Keratinocyte (primary cell): Measurements from ENCODE around the gene ZCCHC24.

ENCODE experiments used
- EZH2 ChIP-seq: IDR thresholded peaks from one replicate; pipeline ENCODE4 v1.6.1; 2012; ENCODE audit warnings: inconsistent platforms, mild to moderate bottlenecking, low read length, moderate library complexity
- TF ChIP-seq, protein P1 (sequence below), 3 experiments: IDR thresholded peaks in 1 of 3; conservative IDR thresholded peaks in 1 of 3; optimal IDR thresholded peaks in 1 of 3; 2 replicates in 2 of 3; 3 replicates in 1 of 3; pipeline versions ENCODE3 to v1.5.1; 2011; ENCODE audit warnings: low read length in 3 of 3, mild to moderate bottlenecking in 3 of 3, moderate library complexity in 2 of 3, control low read depth in 1 of 3, inconsistent platforms in 1 of 3; ENCODE audit not compliant: insufficient read depth in 2 of 3; ENCODE audit errors: extremely low read depth in 1 of 3

DNA sequence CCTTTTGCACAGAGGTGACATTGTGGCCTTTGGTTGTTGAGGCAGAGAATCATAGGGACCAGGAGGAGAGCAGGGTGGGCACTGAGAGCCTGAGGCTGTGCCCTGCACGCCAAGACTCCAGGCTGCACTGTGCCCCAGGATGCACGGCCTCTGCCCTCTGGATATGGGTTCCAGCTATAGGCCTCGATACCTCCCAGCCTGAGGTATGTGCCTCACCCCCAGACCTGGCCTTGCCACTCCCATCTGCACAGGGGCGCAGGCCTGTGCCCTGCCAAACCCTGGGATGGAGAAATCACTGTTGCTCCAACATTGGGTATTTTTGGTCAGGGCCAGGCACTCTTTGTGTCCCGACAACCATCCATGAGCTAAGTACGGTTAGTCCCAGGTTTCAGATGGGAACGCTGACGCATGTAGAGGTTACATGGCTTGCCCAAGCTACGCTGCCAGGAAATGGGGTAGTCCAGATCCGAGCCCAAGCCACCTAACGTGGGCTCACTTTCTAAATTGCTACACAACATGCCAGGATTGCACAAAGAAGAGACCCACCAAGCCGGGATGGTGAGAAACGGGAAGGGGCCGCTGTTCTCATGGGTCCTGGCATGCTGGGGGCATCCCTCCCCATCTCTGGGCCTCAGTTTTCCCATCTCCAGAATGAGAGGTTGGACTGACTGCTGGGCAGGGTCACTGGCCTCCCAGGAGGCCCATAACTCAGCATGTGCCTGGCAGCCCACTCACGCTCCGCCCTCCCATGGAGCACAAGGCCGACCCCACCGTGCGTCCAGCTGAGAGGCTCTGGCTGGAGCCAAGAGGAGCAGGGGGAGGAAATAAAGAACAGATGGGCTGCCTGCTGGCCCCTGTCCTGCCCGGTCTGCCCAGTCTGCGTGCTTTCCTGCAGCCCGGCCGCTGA is 44.2 kb downstream of the ZCCHC24 start:
- TF ChIP-seq, protein P1, sequence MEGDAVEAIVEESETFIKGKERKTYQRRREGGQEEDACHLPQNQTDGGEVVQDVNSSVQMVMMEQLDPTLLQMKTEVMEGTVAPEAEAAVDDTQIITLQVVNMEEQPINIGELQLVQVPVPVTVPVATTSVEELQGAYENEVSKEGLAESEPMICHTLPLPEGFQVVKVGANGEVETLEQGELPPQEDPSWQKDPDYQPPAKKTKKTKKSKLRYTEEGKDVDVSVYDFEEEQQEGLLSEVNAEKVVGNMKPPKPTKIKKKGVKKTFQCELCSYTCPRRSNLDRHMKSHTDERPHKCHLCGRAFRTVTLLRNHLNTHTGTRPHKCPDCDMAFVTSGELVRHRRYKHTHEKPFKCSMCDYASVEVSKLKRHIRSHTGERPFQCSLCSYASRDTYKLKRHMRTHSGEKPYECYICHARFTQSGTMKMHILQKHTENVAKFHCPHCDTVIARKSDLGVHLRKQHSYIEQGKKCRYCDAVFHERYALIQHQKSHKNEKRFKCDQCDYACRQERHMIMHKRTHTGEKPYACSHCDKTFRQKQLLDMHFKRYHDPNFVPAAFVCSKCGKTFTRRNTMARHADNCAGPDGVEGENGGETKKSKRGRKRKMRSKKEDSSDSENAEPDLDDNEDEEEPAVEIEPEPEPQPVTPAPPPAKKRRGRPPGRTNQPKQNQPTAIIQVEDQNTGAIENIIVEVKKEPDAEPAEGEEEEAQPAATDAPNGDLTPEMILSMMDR (optimal IDR thresholded peaks at IDR 0.05 in 1 of 3, IDR thresholded peaks at IDR 0.05 in 1 of 3, conservative IDR thresholded peaks at IDR 0.05 in 1 of 3; ENCODE audit: extremely low read depth in 1 of 3, insufficient read depth in 2 of 3, low read length in 3 of 3), result no peak
- TF ChIP-seq EZH2, result no peak
